ENCODE measurements around the gene VIM.

The VIM gene

DNA sequence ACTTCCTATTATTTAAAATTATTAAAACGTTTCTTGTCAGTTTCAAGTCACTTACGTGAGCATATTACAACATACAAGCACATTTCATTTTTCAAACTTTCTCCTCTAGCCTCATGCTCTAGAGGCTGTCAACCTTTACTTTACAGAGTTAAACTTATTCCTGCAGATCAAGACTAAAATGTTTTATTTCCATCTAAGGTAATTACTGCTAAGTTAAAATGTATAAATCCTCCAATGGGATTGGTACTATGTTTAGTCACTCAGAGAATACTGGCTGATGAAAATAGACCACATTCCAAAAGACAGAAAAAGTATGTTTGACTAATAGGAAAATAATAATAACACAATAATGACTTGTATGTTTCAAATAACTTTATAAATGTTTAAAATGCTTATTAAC, 18.2 kb upstream of the VIM start:
- no peak for DNase-seq (ENCODE audit: low read depth in 2 of 2)

DNA sequence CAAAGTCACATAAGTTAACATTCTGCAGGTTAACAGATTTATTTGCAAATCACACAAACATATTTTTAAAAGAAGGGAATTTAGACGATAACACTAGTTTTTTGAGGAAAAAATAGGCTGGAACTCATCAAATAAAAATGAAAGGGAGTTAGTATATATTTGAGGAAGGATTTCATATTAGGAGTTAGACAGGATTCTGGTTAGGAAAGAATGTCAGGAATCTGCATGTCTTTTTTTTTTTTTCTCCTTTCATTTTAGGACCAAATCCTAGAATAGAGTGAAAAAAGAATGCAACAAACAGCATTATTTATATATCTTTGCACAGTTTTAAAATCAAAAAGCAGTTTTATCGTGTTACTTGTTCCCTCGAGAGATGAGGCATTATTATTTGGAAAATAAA, 17.7 kb upstream of the VIM start:
- no peak for DNase-seq (ENCODE audit: low read depth in 2 of 2)

DNA sequence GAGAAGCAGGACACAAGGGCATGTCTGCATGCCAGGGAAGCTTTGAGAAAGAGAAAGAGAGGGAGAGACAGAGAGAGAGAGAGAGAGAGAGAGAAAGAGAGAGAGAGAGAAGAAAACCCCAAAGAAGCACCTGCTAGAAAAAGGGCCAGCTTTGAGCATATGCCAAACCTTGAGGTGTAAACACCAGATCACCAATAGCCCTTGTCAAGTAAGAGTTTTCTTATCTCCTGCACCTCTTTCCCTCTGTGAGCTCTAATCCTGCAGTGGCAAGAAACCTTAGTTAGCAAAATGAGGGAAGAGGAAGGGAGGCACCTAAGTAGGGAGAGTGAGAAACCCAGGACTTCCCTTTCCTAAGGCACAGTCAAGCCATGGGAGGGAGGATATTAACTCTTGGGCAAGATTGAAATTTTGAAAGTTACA, 15.2 kb upstream of the VIM start:
- no peak for DNase-seq (ENCODE audit: low read depth in 2 of 2)

DNA sequence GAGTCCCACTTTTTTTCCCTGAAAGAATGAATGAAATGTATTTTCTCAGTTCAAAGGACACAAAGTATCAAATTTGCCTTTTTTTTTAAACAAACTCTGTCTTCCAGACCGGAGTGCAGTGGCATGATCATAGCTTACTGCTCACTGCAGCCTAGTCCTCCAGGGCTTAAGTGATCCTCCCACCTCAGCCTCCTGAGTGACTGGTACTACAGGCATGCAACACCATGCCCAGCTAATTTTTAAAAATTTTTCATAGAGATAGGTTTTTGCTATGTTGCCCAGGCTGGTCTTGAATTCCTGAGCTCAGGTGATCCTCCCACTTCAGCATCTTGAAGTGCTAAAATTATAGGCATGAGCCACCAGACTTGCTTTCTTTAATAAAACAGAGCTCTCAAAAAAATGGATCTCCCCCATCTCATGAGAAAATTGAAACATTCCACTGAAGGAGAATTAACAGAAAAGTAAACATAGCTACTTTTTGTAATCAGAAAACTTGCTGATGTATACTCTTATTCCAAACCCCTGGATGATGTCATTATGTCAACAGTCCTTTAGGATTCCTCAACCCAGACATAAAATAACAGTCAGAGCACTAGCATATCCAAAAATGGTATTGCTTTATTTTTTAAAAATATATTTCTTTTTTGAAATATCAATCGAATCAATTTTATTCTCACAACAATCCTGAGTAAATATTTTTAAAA, 14.2 kb upstream of the VIM start:
- no peak for DNase-seq (ENCODE audit: low read depth in 2 of 2)

DNA sequence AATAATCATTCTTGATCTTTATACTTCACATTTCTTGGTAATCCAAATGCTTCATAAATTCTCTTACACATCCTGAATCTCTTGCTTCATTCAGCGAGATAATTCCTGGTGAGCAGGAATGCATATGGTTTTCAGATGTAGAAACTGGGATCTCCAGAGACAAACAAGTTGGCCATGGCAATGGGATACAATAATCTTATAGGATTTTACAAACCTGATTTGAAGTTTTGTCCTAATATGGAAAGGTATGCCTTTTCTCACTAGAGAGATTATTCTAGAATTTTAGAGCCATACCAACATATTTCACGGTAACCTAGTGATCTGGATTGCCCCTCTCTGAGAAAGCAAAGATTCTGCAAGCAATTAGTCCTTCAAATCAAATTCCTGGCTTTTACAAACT, 13.5 kb upstream of the VIM start:
- DNase-seq (ENCODE audit: low read depth in 2 of 2), result no peak

DNA sequence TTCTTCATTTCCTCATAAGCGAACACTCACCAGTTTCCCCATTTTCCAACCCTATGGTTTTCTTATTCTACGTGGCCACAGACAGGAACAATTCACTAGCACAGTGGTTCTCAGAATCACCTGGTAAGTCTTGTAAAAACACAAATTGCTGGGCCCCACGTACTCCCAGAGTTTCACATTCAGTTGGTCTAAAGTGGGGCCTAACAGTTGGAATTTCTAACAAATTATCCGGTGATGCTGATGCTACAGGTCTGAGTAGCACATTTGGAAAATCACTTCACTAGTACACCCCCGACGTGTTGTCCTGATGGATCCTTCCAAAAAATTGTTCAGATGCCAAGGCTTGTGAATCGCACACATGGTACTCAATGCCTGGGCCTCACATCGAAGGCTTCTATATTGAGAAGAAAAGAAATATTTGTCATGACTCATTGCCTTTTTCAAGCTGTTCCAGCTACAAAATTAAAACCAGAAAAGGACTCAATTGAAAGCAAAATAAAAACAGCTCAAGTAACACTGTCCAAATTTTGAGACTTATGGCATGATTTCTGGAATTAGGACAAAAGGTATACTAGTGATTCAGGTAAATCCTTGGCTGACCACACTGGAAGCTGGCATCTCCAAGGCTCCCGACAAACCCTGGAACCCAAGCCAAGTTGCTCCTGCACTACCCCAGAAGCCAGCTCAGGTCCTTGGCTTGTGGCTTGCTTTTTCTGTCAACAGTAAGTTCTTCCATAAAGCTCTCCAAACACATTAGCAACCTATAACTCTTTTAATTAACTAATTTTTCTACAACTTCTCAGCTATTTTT, 12.9 kb upstream of the VIM start:
- no peak for DNase-seq (ENCODE audit: low read depth in 2 of 2)

DNA sequence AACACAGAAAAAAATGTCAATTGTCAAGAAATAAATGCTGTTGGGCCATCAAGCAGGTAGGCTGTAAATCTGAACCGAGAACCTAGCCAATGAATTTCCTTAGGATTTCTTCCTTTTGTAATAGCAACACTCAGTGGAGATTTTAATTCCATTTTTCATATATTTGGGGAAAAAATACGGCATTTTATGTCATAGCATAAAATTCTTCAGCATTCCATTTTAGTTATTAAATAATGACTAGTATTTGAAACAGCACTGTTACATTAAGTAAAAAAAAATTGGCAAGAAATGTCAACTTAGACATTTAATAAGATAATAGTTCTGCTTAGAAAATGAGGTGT, 12.3 kb upstream of the VIM start:
- DNase-seq (ENCODE audit: low read depth in 2 of 2), result no peak

DNA sequence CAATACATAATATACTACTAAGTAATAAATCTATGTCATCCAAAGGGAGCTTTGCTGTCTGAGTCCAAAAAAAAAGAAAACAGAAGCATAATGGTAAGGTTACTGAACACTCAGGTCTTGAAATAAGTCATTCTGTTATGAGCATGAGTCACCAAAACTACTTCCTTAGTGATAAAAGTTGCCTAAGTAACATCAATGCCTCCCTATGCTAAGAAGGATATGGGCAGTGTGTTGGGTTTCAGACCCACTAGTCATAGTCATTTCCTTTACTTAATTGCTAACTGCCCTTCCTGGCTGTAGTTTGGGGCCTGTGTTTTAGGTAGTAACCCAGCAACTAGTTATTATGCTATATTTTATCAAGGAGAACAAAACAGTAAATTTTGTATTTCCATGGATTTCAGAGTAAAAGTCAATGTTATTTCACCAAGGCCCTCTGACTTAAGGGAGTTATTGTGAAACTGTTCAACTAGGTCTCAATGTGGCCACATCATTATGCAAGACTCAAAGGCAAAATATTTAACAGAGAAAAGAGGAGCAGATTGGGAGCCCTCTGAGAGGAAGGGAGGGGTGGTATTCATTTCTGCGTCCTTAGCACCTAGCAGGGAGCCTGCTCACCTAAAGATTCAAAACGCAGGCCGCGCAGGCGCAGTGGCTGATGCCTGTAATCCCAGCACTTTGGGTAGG, 11.7 kb upstream of the VIM start:
- no peak for DNase-seq (ENCODE audit: low read depth in 2 of 2)

DNA sequence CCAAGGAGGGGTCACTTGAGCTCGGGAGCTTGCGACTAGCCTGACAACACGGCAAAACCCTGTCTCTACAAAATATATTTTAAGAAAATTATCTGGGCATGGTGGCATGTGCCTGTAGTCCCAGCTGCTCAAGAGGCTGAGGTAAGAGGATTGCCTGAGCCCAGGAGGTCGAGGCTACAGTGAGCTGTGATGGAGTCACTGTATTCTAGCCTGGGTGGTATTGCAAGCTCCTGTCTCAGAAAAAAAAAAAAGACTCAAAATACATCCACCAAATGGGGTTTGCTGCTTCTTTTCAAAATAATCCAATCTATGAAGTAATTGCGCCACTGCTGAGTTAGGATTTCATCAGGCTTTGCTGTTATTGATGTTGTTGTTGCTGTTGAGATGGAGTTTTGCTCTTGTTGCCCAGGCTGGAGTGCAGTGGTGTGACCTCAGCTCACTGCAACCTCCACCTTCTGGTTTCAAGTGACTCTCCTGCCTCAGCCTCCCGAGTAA, 11.1 kb upstream of the VIM start:
- no peak for DNase-seq (ENCODE audit: low read depth in 2 of 2)

DNA sequence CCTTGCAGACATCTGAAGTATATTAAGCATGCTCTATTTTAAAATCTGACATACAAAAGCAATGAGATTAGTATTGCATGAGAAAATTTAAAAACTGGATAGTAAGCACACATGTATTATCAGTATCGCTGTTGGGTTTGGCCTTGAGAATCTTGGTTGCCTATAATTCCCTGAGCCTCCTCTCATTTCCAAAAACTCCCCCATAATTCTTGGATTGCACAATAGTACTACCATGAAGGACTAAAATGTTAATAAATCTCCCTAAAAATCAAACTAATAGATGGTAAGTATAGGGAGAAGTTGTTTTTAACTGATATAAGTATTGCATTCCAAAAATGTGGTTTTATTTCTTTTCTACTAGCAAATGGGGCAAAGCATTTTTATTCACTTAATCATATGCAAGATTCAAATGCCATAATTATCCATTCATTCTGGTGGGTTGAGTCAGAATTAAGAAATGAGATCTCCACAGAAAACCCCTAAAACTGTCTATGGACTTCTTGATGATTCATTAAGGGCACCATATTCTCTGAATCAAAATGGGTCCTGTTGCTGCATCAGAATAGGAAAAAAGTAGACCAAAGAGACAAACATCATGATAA, 10.3 kb upstream of the VIM start:
- DNase-seq (ENCODE audit: low read depth in 2 of 2), result no peak

DNA sequence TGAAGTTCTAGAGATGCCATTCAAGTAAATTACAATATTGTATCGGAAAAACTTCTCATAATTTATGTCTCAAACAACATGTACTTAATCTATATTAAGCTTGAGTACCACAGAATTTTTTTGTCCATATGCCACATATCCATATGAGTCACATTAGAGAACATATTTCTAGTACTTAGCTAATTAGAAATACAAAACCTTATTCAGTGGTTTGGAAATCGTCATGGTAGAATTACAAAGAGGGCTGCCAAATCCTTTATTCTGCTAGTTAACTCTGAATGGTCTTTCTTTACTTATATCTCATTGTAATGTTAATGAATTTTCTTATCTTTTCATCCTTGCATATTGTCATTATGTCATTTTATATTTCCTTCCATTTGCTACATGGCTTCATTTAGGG, 9.0 kb upstream of the VIM start:
- no peak for DNase-seq (ENCODE audit: low read depth in 2 of 2)

DNA sequence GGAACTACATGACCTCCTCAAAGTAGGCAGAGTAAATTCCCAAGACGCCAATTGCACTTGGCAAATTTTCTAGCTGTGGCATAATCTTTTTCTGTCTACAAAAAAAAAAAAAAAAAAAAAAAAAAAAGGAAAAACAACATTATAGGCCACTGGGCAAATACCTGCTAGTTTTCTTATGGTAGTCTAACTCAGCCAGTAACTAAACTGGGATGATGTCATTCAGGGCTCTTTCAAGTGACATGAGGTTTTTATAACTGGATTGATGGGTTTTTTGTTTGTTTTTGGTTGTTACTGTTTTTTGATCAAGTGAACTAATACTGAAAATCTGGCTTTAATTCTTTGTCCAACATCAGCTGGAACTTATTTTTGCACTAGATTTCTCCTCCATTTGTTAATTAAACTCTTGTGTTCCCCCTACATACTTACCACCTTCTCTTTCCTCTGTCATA, 7.4 kb upstream of the VIM start:
- DNase-seq (ENCODE audit: low read depth in 2 of 2), result no peak

DNA sequence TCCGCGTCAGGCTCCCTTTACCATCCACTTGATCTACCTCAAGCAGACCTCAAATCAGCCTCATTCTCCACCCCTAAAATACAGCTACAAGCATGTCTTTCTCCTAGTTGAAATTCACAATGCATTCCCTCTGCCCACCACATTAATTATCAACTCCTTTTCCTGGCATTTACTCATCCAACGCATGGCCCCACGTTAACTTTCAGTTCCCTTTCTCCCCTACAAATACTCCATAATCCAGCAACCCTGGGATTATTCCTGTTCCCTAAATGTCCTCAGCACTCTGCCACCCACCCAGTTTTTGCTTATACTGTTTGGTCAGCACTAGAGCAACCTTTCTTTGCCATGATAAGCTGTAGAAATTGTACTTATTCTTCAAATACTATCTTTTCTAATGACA, 5.7 kb upstream of the VIM start:
- DNase-seq (ENCODE audit: low read depth in 2 of 2), result no peak

DNA sequence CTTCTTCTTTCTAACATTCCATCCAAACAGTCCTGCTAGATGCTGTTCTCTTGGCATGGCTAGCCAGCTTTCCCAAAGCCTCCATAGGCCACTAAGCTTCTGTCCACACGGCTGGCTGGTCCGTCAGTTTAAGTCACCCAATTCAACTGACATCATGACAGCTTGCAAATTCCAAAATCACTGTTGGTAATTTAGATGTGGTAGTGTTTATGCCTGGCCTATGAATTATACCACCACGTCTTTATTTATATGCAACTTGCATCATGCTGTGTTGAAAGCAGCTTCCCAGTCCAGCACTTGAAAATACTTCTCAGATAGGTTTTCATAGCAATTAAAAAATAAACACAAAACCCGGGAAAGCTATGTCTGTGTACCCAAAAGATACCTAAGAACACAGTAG, 2.2 kb upstream of the VIM start:
- no peak for DNase-seq (ENCODE audit: low read depth in 2 of 2)

DNA sequence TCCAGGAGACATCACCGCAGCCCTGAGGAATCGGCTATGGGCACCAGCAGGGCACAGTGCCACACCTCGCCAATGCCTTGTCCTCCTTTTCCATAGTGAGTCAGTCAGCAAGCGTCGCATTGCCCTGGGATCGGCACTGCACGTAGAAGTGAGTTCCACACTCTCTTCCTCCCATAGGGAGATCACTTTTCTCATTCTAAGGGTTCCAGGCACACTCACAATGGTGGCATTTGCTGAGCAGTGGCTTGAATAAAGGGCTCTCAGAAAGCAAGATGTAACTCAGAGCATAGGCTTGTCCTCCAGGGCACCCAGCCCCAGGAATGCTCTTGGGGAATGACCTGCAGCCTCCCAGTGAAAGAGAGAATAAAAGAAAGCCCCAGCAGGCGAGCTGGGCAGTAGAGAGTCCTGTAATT, 1.1 kb upstream of the VIM start:
- DNase-seq (ENCODE audit: low read depth in 2 of 2), result no peak

DNA sequence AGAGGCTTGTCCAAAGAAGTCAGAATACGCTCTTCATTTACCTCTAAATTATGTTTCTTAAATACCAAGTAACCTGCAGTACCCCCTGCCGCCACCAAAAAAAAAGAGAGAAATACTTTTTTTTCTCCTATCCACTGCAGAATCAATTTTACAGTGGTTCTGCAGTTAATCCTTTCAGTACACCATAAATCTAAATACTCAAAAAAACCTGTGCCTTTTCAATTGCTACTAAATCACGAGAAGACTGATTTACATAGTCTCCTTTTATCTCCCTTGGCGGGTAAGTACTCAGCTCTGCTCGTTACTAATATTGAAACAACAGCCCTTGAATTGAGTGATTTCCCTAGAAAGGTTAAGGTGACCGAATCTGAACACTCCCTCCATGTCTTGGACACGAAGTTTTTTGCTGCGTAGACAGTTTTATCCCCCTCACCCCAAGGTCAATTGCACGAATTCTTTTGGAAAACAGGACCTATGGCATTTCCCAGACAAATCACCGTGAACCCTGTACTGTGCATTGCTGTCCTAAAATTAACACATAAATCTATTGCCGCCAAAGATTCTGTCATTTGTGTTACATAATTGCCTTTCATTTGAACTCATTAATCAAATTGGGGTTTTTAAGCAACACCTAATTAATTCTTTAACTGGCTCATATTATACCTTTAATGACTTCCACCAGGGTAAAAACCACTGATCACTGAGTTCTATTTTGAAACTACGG, 512 bp upstream of the VIM start:
- no peak for DNase-seq (ENCODE audit: low read depth in 2 of 2)

DNA sequence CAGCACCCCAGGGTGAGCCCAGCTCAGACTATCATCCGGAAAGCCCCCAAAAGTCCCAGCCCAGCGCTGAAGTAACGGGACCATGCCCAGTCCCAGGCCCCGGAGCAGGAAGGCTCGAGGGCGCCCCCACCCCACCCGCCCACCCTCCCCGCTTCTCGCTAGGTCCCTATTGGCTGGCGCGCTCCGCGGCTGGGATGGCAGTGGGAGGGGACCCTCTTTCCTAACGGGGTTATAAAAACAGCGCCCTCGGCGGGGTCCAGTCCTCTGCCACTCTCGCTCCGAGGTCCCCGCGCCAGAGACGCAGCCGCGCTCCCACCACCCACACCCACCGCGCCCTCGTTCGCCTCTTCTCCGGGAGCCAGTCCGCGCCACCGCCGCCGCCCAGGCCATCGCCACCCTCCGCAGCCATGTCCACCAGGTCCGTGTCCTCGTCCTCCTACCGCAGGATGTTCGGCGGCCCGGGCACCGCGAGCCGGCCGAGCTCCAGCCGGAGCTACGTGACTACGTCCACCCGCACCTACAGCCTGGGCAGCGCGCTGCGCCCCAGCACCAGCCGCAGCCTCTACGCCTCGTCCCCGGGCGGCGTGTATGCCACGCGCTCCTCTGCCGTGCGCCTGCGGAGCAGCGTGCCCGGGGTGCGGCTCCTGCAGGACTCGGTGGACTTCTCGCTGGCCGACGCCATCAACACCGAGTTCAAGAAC, 1.1 kb downstream of the VIM start:
- DNase-seq (ENCODE audit: low read depth in 2 of 2), result peak; percentile 47 to 48

DNA sequence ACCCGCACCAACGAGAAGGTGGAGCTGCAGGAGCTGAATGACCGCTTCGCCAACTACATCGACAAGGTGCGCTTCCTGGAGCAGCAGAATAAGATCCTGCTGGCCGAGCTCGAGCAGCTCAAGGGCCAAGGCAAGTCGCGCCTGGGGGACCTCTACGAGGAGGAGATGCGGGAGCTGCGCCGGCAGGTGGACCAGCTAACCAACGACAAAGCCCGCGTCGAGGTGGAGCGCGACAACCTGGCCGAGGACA, 1.6 kb downstream of the VIM start:
- no peak for DNase-seq (ENCODE audit: low read depth in 2 of 2)

DNA sequence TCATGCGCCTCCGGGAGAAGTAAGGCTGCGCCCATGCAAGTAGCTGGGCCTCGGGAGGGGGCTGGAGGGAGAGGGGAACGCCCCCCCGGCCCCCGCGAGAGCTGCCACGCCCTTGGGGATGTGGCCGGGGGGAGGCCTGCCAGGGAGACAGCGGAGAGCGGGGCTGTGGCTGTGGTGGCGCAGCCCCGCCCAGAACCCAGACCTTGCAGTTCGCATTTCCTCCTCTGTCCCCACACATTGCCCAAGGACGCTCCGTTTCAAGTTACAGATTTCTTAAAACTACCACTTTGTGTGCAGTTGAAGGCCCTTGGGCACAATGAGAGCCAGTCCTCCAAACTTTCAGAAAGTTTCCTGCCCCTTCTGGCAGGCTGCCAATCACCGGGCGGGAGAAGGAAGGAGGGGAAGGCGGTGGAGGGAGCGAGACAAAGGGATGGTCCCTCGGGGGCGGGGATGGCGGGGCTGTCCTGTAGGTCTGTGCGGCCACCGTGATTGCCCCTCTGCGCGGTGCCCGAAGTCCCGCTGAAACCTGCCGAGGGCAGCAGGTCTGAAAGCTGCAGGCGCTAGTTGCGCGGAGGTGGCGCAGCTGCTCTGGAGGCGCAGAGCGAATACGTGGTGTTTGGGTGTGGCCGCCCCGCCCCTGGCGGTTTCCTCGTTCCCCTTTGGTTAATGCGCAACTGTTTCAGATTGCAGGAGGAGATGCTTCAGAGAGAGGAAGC, 2.1 kb downstream of the VIM start:
- peak; percentile 78 to 84 for DNase-seq (ENCODE audit: low read depth in 2 of 2)

DNA sequence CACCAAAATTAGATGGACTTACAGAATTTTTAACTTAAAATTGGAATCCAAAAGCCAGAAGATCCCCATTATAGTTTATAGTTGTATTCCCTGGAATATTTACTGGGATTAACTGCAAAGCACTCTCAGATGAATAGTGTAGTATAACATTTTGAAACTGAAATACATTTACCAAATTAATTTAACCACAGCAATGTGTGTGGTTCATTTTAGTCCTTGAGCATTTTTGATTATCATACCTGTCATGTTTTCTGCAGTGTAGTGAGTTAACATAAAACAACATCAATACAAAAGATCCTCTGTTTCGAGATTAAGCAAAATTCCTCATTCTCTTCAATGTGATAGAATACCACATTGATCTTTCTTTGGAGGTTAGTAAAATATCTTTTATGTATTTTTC, 3.7 kb downstream of the VIM start:
- no peak for DNase-seq (ENCODE audit: low read depth in 2 of 2)

Data from stimulated activated CD4-positive, alpha-beta T cell treated with anti-CD3 and anti-CD28 coated beads, Interleukin-4, amount 100 ng/mL, for 48 hours (primary cell).